ENCODE data around the gene BABAM2. TPM values are rescaled to one million over a fixed set of nuclear protein-coding genes. Genes with fewer than 3 reads are reported as not detected.

Gene BABAM2
- total RNA-seq, 1 experiment from 2014 or later: 43.5 TPM

- intact Hi-C loops (cut with micrococcal nuclease; ENCODE audit: unreplicated experiment): no loop called here
- no peak for DNase-seq
- H3K27ac Mint-ChIP-seq (ENCODE audit: unreplicated experiment): no peak overlapping the region
- no peak overlapping the region for H3K4me3 Mint-ChIP-seq (ENCODE audit: low read depth, unreplicated experiment)
- TF ChIP-seq, protein P1, sequence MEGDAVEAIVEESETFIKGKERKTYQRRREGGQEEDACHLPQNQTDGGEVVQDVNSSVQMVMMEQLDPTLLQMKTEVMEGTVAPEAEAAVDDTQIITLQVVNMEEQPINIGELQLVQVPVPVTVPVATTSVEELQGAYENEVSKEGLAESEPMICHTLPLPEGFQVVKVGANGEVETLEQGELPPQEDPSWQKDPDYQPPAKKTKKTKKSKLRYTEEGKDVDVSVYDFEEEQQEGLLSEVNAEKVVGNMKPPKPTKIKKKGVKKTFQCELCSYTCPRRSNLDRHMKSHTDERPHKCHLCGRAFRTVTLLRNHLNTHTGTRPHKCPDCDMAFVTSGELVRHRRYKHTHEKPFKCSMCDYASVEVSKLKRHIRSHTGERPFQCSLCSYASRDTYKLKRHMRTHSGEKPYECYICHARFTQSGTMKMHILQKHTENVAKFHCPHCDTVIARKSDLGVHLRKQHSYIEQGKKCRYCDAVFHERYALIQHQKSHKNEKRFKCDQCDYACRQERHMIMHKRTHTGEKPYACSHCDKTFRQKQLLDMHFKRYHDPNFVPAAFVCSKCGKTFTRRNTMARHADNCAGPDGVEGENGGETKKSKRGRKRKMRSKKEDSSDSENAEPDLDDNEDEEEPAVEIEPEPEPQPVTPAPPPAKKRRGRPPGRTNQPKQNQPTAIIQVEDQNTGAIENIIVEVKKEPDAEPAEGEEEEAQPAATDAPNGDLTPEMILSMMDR (IDR thresholded peaks at IDR 0.05; ENCODE audit: unreplicated experiment): no peak
- H3K27me3 Mint-ChIP-seq (ENCODE audit: unreplicated experiment): no peaks in the 10 kb centered on the region
- CTCF ChIA-PET: interaction anchor here (0.6 to 0.8 kb wide), 2 partner anchors 14 to 340 kb away, joined by 5 to 7 read pairs; no protein-coding TSS in a partner anchor
- no peaks in the 10 kb centered on the region for H3K36me3 Mint-ChIP-seq (ENCODE audit: insufficient read depth, unreplicated experiment)
- peaks cover 2% of the 10 kb centered on the region for H3K9me3 Mint-ChIP-seq (ENCODE audit: low read depth, unreplicated experiment)
- no TSS peak for BruUV-seq (replicated peaks)
- H3K4me1 Mint-ChIP-seq (ENCODE audit: low read depth, unreplicated experiment): no peaks in the 10 kb centered on the region
These were observed 43.2 kb upstream of the BABAM2 start for GRCh38 chr2:27847333-27847732.

GRCh38 chr2:27849558-27850205 lies 40.8 kb upstream of the BABAM2 start:
- no peak for DNase-seq
- CTCF ChIA-PET: interaction anchor here (0.7 kb wide), 1 partner anchor 11 kb away, joined by 5 read pairs; no protein-coding TSS in a partner anchor
- Mint-ChIP-seq H3K27me3 (ENCODE audit: unreplicated experiment) (no peaks in the 10 kb centered on the region), H3K27ac (ENCODE audit: unreplicated experiment) (no peak overlapping the region), H3K4me1 (ENCODE audit: low read depth, unreplicated experiment) (no peaks in the 10 kb centered on the region), H3K36me3 (ENCODE audit: insufficient read depth, unreplicated experiment) (no peaks in the 10 kb centered on the region), H3K9me3 (ENCODE audit: low read depth, unreplicated experiment) (peaks cover 2% of the 10 kb centered on the region), H3K4me3 (ENCODE audit: low read depth, unreplicated experiment) (no peak overlapping the region)
- intact Hi-C loops (cut with micrococcal nuclease; ENCODE audit: unreplicated experiment): no loop called here
- BruUV-seq (replicated peaks): no TSS peak
- TF ChIP-seq, protein P1 (IDR thresholded peaks at IDR 0.05; ENCODE audit: unreplicated experiment): no peak

- Mint-ChIP-seq H3K4me1 (ENCODE audit: low read depth, unreplicated experiment) (peaks cover 18% of the 10 kb centered on the region), H3K4me3 (ENCODE audit: low read depth, unreplicated experiment) (no peak overlapping the region), H3K27ac (ENCODE audit: unreplicated experiment) (no peak overlapping the region), H3K9me3 (ENCODE audit: low read depth, unreplicated experiment) (peaks cover 5% of the 10 kb centered on the region), H3K36me3 (ENCODE audit: insufficient read depth, unreplicated experiment) (no peaks in the 10 kb centered on the region), H3K27me3 (ENCODE audit: unreplicated experiment) (no peaks in the 10 kb centered on the region)
- no TSS peak for BruUV-seq (replicated peaks)
- CTCF ChIA-PET: no interaction called here
- no peak for DNase-seq
- TF ChIP-seq, protein P1 (IDR thresholded peaks at IDR 0.05; ENCODE audit: unreplicated experiment): no peak
- intact Hi-C loops (cut with micrococcal nuclease; ENCODE audit: unreplicated experiment): no loop called here
These were observed 37.8 kb upstream of the BABAM2 start for GRCh38 chr2:27852691-27853090.

GRCh38 chr2:27854229-27854862 lies 36.2 kb upstream of the BABAM2 start:
- no TSS peak for BruUV-seq (replicated peaks)
- TF ChIP-seq, protein P1 (IDR thresholded peaks at IDR 0.05; ENCODE audit: unreplicated experiment): no peak
- CTCF ChIA-PET: no interaction called here
- peaks cover 5% of the 10 kb centered on the region for H3K9me3 Mint-ChIP-seq (ENCODE audit: low read depth, unreplicated experiment)
- peaks cover 28% of the 10 kb centered on the region for H3K4me1 Mint-ChIP-seq (ENCODE audit: low read depth, unreplicated experiment)
- H3K27ac Mint-ChIP-seq (ENCODE audit: unreplicated experiment): no peak overlapping the region
- no peak overlapping the region for H3K4me3 Mint-ChIP-seq (ENCODE audit: low read depth, unreplicated experiment)
- no peaks in the 10 kb centered on the region for H3K36me3 Mint-ChIP-seq (ENCODE audit: insufficient read depth, unreplicated experiment)
- intact Hi-C loops (cut with micrococcal nuclease; ENCODE audit: unreplicated experiment): no loop called here
- no peaks in the 10 kb centered on the region for H3K27me3 Mint-ChIP-seq (ENCODE audit: unreplicated experiment)
- no peak for DNase-seq
